Medulla oblongata (tissue), 1 donor: Measurements from ENCODE around the gene PDE10A.

ENCODE experiments used
- DNase-seq: peaks from one replicate; pipeline ENCODE4 v3.0.0-alpha.2; 2015; ENCODE audit errors: extremely low spot score

PDE10A gene

GRCh38 chr6:165662749-165663376 is at the start of gene PDE10A:
Gene PDE10A, minus strand, starts transcription at chr6:165663241. Its CDS starts 430 bp downstream, at chr6:165662811.
- no peak for DNase-seq

GRCh38 chr6:165708985-165709576 is 46.0 kb upstream of the PDE10A start:
- no peak for DNase-seq

- DNase-seq = no peak
These were observed 44.2 kb upstream of the PDE10A start for GRCh38 chr6:165707067-165707853.

- DNase-seq = no peak
These were observed 42.9 kb upstream of the PDE10A start for GRCh38 chr6:165705941-165706340.

GRCh38 chr6:165704045-165704748 is 41.2 kb upstream of the PDE10A start:
- peak; percentile 37 for DNase-seq

GRCh38 chr6:165702669-165703068 is 39.6 kb upstream of the PDE10A start:
- DNase-seq = no peak

- DNase-seq = no peak
These were observed 38.7 kb upstream of the PDE10A start for GRCh38 chr6:165701564-165702354.

- no peak for DNase-seq
These were observed 38.0 kb upstream of the PDE10A start for GRCh38 chr6:165701005-165701404.

- no peak for DNase-seq
These were observed 35.8 kb upstream of the PDE10A start for GRCh38 chr6:165698868-165699267.

GRCh38 chr6:165697171-165697570 is 34.1 kb upstream of the PDE10A start:
- DNase-seq = no peak

GRCh38 chr6:165695722-165696515 is 32.9 kb upstream of the PDE10A start:
- no peak for DNase-seq

- no peak for DNase-seq
These were observed 31.3 kb upstream of the PDE10A start for GRCh38 chr6:165694296-165694695.

- no peak for DNase-seq
These were observed 29.1 kb upstream of the PDE10A start for GRCh38 chr6:165692106-165692653.

- DNase-seq = no peak
These were observed 26.7 kb upstream of the PDE10A start for GRCh38 chr6:165689699-165690098.

- DNase-seq = no peak
These were observed 23.7 kb upstream of the PDE10A start for GRCh38 chr6:165686596-165687365.

- no peak for DNase-seq
These were observed 22.3 kb upstream of the PDE10A start for GRCh38 chr6:165685302-165685701.

GRCh38 chr6:165684333-165684732 is 21.3 kb upstream of the PDE10A start:
- DNase-seq = no peak

GRCh38 chr6:165680975-165681374 is 17.9 kb upstream of the PDE10A start:
- DNase-seq = no peak

- DNase-seq = no peak
These were observed 16.3 kb upstream of the PDE10A start for GRCh38 chr6:165679326-165679725.

- DNase-seq = no peak
These were observed 15.9 kb upstream of the PDE10A start for GRCh38 chr6:165678904-165679303.
